IPS DF 4.7 (cell line): ENCODE data around the gene ADAMTS8.

ENCODE experiments used
- DNase-seq: peaks from one replicate; pipeline ENCODE4 v3.0.0-alpha.2; 2013; ENCODE audit warnings: low spot score; ENCODE audit errors: extremely low read depth

Gene ADAMTS8

DNA sequence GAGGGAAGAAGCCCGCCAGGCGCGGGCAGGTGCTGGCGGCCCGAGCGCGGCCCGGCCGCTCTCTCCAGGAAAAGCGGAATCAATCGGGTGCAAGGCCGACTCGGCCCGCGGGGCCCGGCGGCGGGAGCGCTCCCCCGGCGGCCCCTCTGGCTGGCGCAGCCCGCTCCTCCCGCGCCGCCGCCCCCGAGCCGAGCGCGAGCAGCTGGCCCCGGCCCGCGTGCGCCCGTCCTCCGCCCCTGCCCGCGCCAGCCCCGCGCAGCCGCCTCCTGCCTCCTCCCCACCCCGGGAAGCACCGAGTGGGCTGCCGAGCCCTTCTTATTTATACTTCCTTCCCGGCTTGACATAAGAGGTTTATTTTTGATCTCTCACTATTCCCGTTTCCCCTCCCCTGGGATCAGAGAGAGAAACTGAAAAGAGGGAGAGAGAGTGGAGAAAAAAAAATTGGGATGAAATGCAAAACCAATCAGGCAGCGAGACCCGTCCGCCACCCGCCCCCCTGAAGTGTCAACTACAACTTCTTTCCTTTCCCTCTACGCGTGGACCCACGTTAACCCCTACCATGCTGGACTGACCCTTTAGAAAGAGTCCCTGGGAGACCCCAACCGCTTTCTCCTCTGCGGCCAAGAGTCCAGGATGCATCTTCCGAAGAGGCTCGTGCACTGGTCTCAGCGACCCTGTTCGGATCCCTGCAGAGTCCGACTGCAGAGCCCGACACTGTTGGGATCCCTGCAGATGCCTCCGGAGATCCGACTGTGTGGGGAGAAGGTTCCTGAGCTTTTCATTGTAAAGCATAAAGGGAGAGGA, at the start of gene ADAMTS8:
Gene ADAMTS8 (minus strand): TSS at position 294 of the 804 bp plus-strand sequence. CDS start 323 bp downstream, outside the sequence.
- DNase-seq: no peak

GRCh38 chr11:130477586-130478203, 49.3 kb upstream of the ADAMTS8 start:
- no peak for DNase-seq

DNA sequence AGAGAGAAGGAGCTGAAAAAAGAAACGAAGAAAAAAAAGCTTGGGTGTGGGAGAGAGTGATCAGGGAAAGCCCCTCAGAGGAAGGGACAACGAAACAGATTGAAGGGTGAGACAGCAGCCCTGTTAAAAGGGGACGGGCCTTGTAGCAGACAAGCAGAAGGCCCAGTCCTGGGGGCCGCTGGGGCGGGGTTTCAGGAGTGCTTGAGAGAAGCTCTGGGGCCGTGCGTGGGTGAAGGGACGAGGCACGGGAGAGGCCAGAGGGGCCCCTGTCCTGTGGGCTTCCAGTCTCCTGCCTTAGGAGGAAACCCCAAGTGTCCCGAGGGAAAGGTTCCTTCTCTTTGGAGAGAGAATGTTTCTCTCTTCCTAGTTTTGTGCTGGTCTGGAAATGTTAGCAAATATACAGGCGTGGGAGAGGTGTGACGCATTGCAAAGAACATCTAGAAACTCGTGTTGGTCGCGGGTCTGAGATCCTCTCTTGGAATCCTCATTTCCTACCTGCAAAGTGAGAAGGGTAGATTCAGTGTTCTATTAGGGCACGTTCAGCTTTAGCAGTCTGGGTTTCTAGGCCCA, 48.6 kb upstream of the ADAMTS8 start:
- DNase-seq: no peak

GRCh38 chr11:130476200-130476921, 48.0 kb upstream of the ADAMTS8 start:
- no peak for DNase-seq

DNA sequence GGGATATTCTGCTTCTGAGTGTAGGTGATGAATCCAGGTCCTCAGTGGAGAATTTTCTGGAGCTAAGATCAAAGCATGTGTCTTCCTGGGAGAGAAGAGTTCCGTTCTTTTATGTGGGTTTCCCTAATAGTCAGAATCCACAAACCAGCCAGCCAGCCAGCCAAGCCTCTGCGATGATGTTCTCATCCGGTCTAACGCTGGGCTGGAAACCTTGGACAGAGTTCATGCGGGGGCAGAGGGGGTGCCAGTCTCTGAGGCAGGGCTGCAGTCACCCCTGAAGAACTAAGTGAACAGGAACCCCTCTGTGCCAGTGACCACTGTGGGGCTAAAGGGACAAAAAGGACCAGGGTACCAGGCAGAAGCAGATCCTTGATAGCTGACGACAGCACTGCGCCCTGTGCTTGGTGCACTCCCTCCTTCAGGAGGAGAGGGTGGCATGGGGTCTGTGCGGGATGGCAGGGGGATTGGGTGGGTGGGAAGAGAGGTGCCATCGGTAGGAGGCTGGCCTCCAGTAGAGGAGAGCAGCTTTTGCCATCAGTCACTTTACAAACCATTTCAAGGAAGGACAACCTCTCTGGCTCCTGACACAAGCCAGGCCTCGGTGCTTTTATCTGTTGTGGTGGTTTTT, 47.1 kb upstream of the ADAMTS8 start:
- DNase-seq: no peak

GRCh38 chr11:130474637-130475400, 46.4 kb upstream of the ADAMTS8 start:
- DNase-seq: no peak

DNA sequence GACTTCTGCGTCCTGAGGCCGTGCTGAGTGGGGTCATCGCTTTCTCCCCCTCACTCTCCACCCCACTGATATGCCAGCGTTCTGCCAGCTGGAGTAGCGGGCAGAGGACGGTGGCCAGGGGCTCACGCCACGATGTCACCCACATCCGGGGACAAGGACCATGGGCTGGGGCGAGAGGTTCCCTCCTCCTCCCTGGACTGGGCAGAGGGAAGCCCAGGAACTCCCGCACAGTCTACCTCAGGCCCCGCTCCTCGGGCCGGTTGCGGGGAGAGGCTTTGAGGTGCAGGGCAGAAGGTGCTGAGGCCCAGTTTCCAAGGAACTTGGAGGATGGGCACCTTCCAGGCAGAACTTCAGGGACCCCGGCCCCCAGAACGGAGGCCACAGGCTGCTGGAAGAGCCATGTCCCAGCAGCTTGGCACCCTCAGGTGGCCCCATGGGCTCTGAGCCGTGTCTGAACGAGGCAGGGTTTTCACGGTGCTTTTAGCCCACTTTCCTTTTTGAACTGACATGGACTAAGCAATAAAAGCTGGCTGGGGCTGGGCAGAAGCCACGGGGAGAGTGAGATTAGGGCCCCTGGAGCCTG, 45.5 kb upstream of the ADAMTS8 start:
- DNase-seq: no peak

GRCh38 chr11:130473056-130473794, 44.8 kb upstream of the ADAMTS8 start:
- DNase-seq: no peak

DNA sequence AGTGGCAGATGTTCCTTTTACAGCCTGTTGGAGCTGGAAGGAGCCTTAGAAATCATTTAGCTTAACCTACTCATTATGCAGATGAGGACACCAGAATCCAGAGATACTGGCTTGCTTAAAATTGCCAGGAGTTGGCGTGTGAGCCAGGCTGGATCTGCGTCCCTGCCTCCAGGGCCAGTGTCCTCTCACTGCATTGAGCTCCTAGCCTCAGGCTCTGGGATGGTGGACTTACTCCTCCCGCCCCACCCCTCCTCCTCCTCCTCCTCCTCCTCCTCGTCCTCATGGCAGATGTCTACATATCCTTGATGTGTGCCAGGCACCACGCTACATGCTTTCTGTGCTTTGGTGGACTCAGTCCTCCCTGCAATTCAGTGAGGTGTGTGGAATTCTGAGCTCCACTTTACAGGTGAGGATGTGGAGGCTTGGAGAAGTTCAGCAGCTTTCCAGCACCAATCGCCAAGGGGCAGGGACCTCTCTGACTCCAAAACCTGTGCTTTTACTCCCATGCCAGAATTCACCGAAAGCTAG, 44.1 kb upstream of the ADAMTS8 start:
- no peak for DNase-seq

GRCh38 chr11:130471731-130472433, 43.5 kb upstream of the ADAMTS8 start:
- no peak for DNase-seq

GRCh38 chr11:130470832-130471706, 42.7 kb upstream of the ADAMTS8 start:
- DNase-seq: no peak

GRCh38 chr11:130469181-130469580, 40.8 kb upstream of the ADAMTS8 start:
- no peak for DNase-seq

- DNase-seq: no peak
These were observed 38.9 kb upstream of the ADAMTS8 start for GRCh38 chr11:130467116-130467900.

- DNase-seq: no peak
These were observed 36.9 kb upstream of the ADAMTS8 start for GRCh38 chr11:130465263-130465662.

GRCh38 chr11:130464291-130464812, 35.9 kb upstream of the ADAMTS8 start:
- DNase-seq: no peak

DNA sequence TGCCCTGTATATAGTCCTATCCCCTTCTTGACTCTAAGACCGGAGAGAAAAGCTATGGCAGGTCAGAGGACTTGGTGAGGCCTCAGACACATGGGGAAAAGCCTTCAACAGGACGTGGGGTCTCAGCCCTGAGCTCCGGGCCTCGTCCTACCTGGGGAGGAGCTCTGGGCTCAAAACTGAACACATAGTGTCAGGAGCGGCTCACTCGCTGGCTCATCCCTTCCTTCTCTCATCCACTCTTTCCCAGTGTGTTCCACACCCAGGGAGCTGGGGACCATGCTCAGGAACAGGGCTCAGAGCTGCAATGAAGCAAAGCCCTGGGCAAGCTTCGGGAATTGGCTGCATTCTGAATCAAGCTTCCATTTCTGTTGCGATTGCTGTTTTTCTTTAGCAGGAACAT, 34.5 kb upstream of the ADAMTS8 start:
- DNase-seq: no peak
